Stomach (tissue), 9 donors: ENCODE data around the gene ACP6. TPM values are rescaled to one million over a fixed set of nuclear protein-coding genes. Genes with fewer than 3 reads are reported as not detected.

Experiments
- DNase-seq, 2 donors: peaks; one replicate each; pipeline versions ENCODE4 v3.0.0 to v3.0.0-alpha.2; 2013 to 2019
- H3K27ac ChIP-seq, 5 donors: fragments of 200-600 bp in 4 of 5; sonication (generic) in 4 of 5; one replicate each; pipeline ENCODE4 v1.5.1; 2013 to 2019; ENCODE audit warnings: mild to moderate bottlenecking in 1 of 5, moderate library complexity in 1 of 5
- H3K27me3 ChIP-seq, 3 donors: fragments of 200-600 bp; sonication (generic); one replicate each; pipeline ENCODE4 v1.5.1; 2017 to 2019; ENCODE audit warnings: mixed run types in 1 of 3
- H3K36me3 ChIP-seq, 4 donors: fragments of 200-600 bp; sonication (generic); 1 replicate in 3 of 4; 2 replicates in 1 of 4; pipeline ENCODE4 v1.5.1; 2016 to 2019
- H3K4me1 ChIP-seq, 4 donors: fragments of 200-600 bp; sonication (generic); one replicate each; pipeline ENCODE4 v1.5.1; 2016 to 2019
- H3K4me3 ChIP-seq, 4 donors: fragments of 200-600 bp; sonication (generic) in 3 of 4; one replicate each; pipeline ENCODE4 v1.5.1; 2016 to 2019; ENCODE audit warnings: mild to moderate bottlenecking in 1 of 4
- H3K9me3 ChIP-seq, 4 donors: fragments of 200-600 bp; sonication (generic); one replicate each; pipeline ENCODE4 v1.5.1; 2016 to 2019
- CTCF ChIP-seq, 7 experiments: fragments of 450-650 bp in 4 of 7; fragments of 200-600 bp in 3 of 7; sonication (generic) in 3 of 7; IDR thresholded peaks; one replicate each; pipeline ENCODE4 v1.5.1; 2016 to 2019; ENCODE audit warnings: antibody characterized with exemption in 7 of 7, control low read depth in 2 of 7, mild to moderate bottlenecking in 1 of 7
- EP300 ChIP-seq: sonication (generic); formaldehyde crosslinking; IDR thresholded peaks from one replicate; pipeline ENCODE4 v1.6.1; 2017; ENCODE audit warnings: antibody characterized with exemption
- POLR2A ChIP-seq, 4 donors: fragments of 450-650 bp; IDR thresholded peaks; one replicate each; pipeline ENCODE4 v1.6.1; 2016; ENCODE audit warnings: antibody characterized with exemption in 4 of 4, control low read depth in 2 of 4, mild to moderate bottlenecking in 1 of 4, moderate library complexity in 1 of 4
- POLR2AphosphoS5 ChIP-seq, 3 donors: sonication (generic); formaldehyde crosslinking; IDR thresholded peaks; one replicate each; pipeline ENCODE4 v1.6.1; 2016; ENCODE audit warnings: antibody characterized with exemption in 3 of 3
- WGBS, 5 donors: extraction: QIAGEN DNeasy Blood & Tissue Kit in 3 of 5; methylation state at CpG; one replicate each; pipeline versions ENCODE4 v1.1.5 to v1.1.7; 2013 to 2018; 5-methylcytosine and 5-hydroxymethylcytosine counted together
- intact Hi-C: fragments of 100-400 bp; cut with DNase I; formaldehyde crosslinking; loops from one replicate; pipeline ENCODE4 v1.15.1; 2023; ENCODE audit warnings: low total_unique reads
- polyA plus RNA-seq, 3 donors: library from polyadenylated mRNA; stranded (reverse); fragments of 200-250 nt; gene quantifications; one replicate each; pipeline ENCODE4 v1.2.3, GENCODE V29; 2013
- total RNA-seq, 5 donors: library from RNA; depleted of rRNA; stranded (reverse); fragments of >200 nt; gene quantifications; one replicate each; pipeline versions ENCODE4 v1.1.0 to v1.2.3, GENCODE V29; 2014 to 2016
- donor health status: healthy with polysubstance abuse.
- donor health status: Bipolar disorder and iron deficiency.
- donor health status: healthy.

The ACP6 gene
- total and polyA plus RNA-seq, 8 donors = 3.5 to 55.9 (median 20.0) TPM

GRCh38 chr1:147600119-147601111, 69.9 kb downstream of the ACP6 start:
- Histone ChIP-seq H3K27ac (peak overlapping the region; percentile 86 to 94 (median 93)), H3K4me3 (peak overlapping the region; percentile 68 to 88 (median 70)), H3K27me3 (no peaks in the 10 kb centered on the region), H3K4me1 (peaks cover 0 to 33% (median 26%) of the 10 kb centered on the region in 4 donors), H3K9me3 (no peaks in the 10 kb centered on the region), H3K36me3 (peaks cover 0 to 6% (median 4%) of the 10 kb centered on the region in 4 donors)
- intact Hi-C loops = no loop called here
- 1 to 3% (median 1%) methylated on average over 13 to 39 of the region's 42 CpGs for WGBS, 5 donors
- TF ChIP-seq POLR2A (IDR thresholded peaks at IDR 0.05) (no peak), POLR2AphosphoS5 (IDR thresholded peaks at IDR 0.05) (peak in 2 of 3 donors; percentile 3 to 25), CTCF (IDR thresholded peaks at IDR 0.05) (peak in 1 of 7 experiments; percentile 12), EP300 (no peak)
- peak in 1 of 2 donors; percentile 35 for DNase-seq

GRCh38 chr1:147599362-147600118, 70.8 kb downstream of the ACP6 start:
- peak; percentile 98 to 99 for DNase-seq
- peak overlapping the region; percentile 68 to 88 (median 70) for H3K4me3 ChIP-seq
- peak overlapping the region; percentile 78 to 94 (median 93) for H3K27ac ChIP-seq
- no peaks in the 10 kb centered on the region for H3K27me3 ChIP-seq
- peaks cover 0 to 33% (median 26%) of the 10 kb centered on the region in 4 donors for H3K4me1 ChIP-seq
- H3K36me3 ChIP-seq = no peaks in the 10 kb centered on the region
- no peaks in the 10 kb centered on the region for H3K9me3 ChIP-seq
- intact Hi-C loops = no loop called here
- TF ChIP-seq CTCF (IDR thresholded peaks at IDR 0.05) (no peak), POLR2A (IDR thresholded peaks at IDR 0.05) (peak in 1 of 4 donors; percentile 60), POLR2AphosphoS5 (IDR thresholded peaks at IDR 0.05) (peak; percentile 75 to 86 (median 76)), EP300 (peak; percentile 18)
- WGBS, 5 donors = 0 to 1% (median 0%) methylated on average over 14 to 80 of the region's 80 CpGs

- Histone ChIP-seq H3K9me3 (no peaks in the 10 kb centered on the region), H3K36me3 (no peaks in the 10 kb centered on the region), H3K4me1 (peaks cover 0 to 33% (median 26%) of the 10 kb centered on the region in 4 donors), H3K27ac (peak overlapping the region; percentile 78 to 94 (median 93)), H3K4me3 (peak overlapping the region; percentile 68 to 88 (median 70)), H3K27me3 (no peaks in the 10 kb centered on the region)
- peak; percentile 29 to 85 for DNase-seq
- intact Hi-C loops = no loop called here
- no peak for TF ChIP-seq EP300
- TF ChIP-seq POLR2AphosphoS5 (IDR thresholded peaks at IDR 0.05) = no peak
- TF ChIP-seq CTCF (IDR thresholded peaks at IDR 0.05) = no peak
- no peak for TF ChIP-seq POLR2A (IDR thresholded peaks at IDR 0.05)
- 6 to 10% (median 8%) methylated on average over 28 to 30 of the region's 30 CpGs for WGBS, 5 donors
These were observed 71.5 kb downstream of the ACP6 start for GRCh38 chr1:147598621-147599361.
